GM23338 (cell line): ENCODE measurements around the gene FLT1. TPM values are rescaled to one million over a fixed set of nuclear protein-coding genes. Genes with fewer than 3 reads are reported as not detected.

Experiments used
- ATAC-seq: fragments of 200-7000 bp; cut with Tn5 transposase; 3 replicates; pipeline ENCODE4 v1.9.1; 2020
- DNase-seq: peaks from one replicate; pipeline ENCODE4 v3.0.0-alpha.2; 2015; ENCODE audit warnings: low spot score
- H2AFZ ChIP-seq: fragments of 200-600 bp; sonication (generic); 2 replicates; pipeline ENCODE4 v1.8.0; 2016; ENCODE audit warnings: antibody characterized with exemption, mild to moderate bottlenecking, moderate library complexity
- H3F3A ChIP-seq: fragments of 200-600 bp; sonication (generic); replicated peaks from 2 replicates; pipeline ENCODE4 v1.8.0; 2017; ENCODE audit warnings: antibody characterized with exemption, mixed run types, low read depth
- H3K27ac ChIP-seq: fragments of 200-600 bp; sonication (generic); 2 replicates; pipeline ENCODE4 v1.6.1; 2016; ENCODE audit warnings: low read depth
- H3K27me3 ChIP-seq: fragments of 200-600 bp; sonication (generic); 2 replicates; pipeline ENCODE4 v1.8.0; 2016; ENCODE audit warnings: mild to moderate bottlenecking, mixed run types, moderate library complexity; ENCODE audit not compliant: insufficient read depth
- H3K36me3 ChIP-seq: fragments of 200-600 bp; sonication (generic); 2 replicates; pipeline ENCODE4 v1.8.0; 2016; ENCODE audit warnings: mild to moderate bottlenecking; ENCODE audit not compliant: insufficient read depth
- H3K4me1 ChIP-seq: fragments of 200-600 bp; sonication (generic); 2 replicates; pipeline ENCODE4 v1.8.0; 2016; ENCODE audit warnings: mild to moderate bottlenecking, moderate library complexity; ENCODE audit not compliant: insufficient read depth
- H3K4me2 ChIP-seq: fragments of 200-600 bp; sonication (generic); 2 replicates; pipeline ENCODE4 v1.7.1; 2017; ENCODE audit warnings: mixed run types
- H3K4me3 ChIP-seq: fragments of 200-600 bp; sonication (generic); 2 replicates; pipeline ENCODE4 v1.6.1; 2016; ENCODE audit warnings: mixed run types
- H3K79me2 ChIP-seq: fragments of 200-600 bp; sonication (generic); replicated peaks from 2 replicates; pipeline ENCODE4 v1.8.0; 2017; ENCODE audit warnings: mild to moderate bottlenecking; ENCODE audit not compliant: insufficient read depth
- H3K9me2 ChIP-seq: fragments of 200-600 bp; sonication (generic); 2 replicates; pipeline ENCODE4 v1.8.0; 2017; ENCODE audit not compliant: insufficient read depth
- H4K20me1 ChIP-seq: fragments of 200-600 bp; sonication (generic); replicated peaks from 2 replicates; pipeline ENCODE4 v1.8.0; 2017; ENCODE audit warnings: mild to moderate bottlenecking; ENCODE audit not compliant: insufficient read depth
- H3K27ac Mint-ChIP-seq: 2 replicates; pipeline ENCODE4 v1.8.0; 2020; ENCODE audit warnings: inconsistent platforms, mild to moderate bottlenecking, moderate library complexity, mixed read lengths
- H3K27me3 Mint-ChIP-seq: 3 replicates; pipeline ENCODE4 v1.8.0; 2022; ENCODE audit warnings: low read depth, mild to moderate bottlenecking, moderate library complexity, mixed read lengths, inconsistent platforms; ENCODE audit not compliant: insufficient read depth, poor library complexity
- H3K36me3 Mint-ChIP-seq: 3 replicates; pipeline ENCODE4 v1.8.0; 2021; ENCODE audit warnings: low read depth, mild to moderate bottlenecking, inconsistent platforms, moderate library complexity, mixed read lengths
- H3K4me1 Mint-ChIP-seq: 3 replicates; pipeline ENCODE4 v1.8.0; 2020; ENCODE audit warnings: mild to moderate bottlenecking, inconsistent platforms, mixed read lengths
- H3K4me3 Mint-ChIP-seq: 3 replicates; pipeline ENCODE4 v1.8.0; 2021; ENCODE audit warnings: moderate library complexity, mild to moderate bottlenecking, inconsistent platforms, mixed read lengths
- H3K9me3 Mint-ChIP-seq: 3 replicates; pipeline ENCODE4 v1.8.0; 2020; ENCODE audit warnings: moderate library complexity, mild to moderate bottlenecking, inconsistent platforms, mixed read lengths
- CREB1 ChIP-seq: fragments of 250-450 bp; sonication (Bioruptor Pico); IDR thresholded peaks from 2 replicates; pipeline ENCODE4 v1.5.0; 2020; ENCODE audit warnings: low read depth, mild to moderate bottlenecking, moderate library complexity
- CTCF ChIP-seq, 2 experiments: fragments of 200-600 bp in 1 of 2; sonication (generic) in 1 of 2; conservative IDR thresholded peaks; 2 replicates each; pipeline versions ENCODE4 v1.5.1 to v1.6.1; 2016 to 2017; ENCODE audit warnings: antibody characterized with exemption in 2 of 2, low read depth in 2 of 2, mild to moderate bottlenecking in 2 of 2, moderate library complexity in 1 of 2
- ETS1 ChIP-seq: IDR thresholded peaks from 2 replicates; pipeline ENCODE4 v1.6.1; 2016; ENCODE audit warnings: antibody characterized with exemption
- EZH2 ChIP-seq: fragments of 200-600 bp; sonication (generic); IDR thresholded peaks from one replicate; pipeline ENCODE4 v1.8.0; 2017; ENCODE audit warnings: antibody characterized with exemption, mild to moderate bottlenecking, low read depth; ENCODE audit not compliant: unreplicated experiment
- EZH2phosphoT487 ChIP-seq: fragments of 200-600 bp; sonication (generic); IDR thresholded peaks from one replicate; pipeline ENCODE4 v1.8.1; 2018; ENCODE audit warnings: antibody characterized with exemption; ENCODE audit not compliant: unreplicated experiment
- JUNB ChIP-seq: IDR thresholded peaks from one replicate; pipeline ENCODE4 v1.6.1; 2016; ENCODE audit warnings: antibody characterized with exemption; ENCODE audit not compliant: unreplicated experiment
- NANOG ChIP-seq: IDR thresholded peaks from 2 replicates; pipeline ENCODE4 v1.6.1; 2016; ENCODE audit warnings: antibody characterized with exemption, borderline replicate concordance
- POLR2AphosphoS5 ChIP-seq: IDR thresholded peaks from 2 replicates; pipeline ENCODE4 v1.6.1; 2016; ENCODE audit warnings: antibody characterized with exemption, low read depth
- REST ChIP-seq: IDR thresholded peaks from one replicate; pipeline ENCODE4 v1.6.1; 2018; ENCODE audit warnings: antibody characterized with exemption; ENCODE audit not compliant: unreplicated experiment
- STAT1 ChIP-seq: IDR thresholded peaks from one replicate; pipeline ENCODE4 v1.6.1; 2016; ENCODE audit warnings: antibody characterized with exemption; ENCODE audit not compliant: unreplicated experiment
- ZNF114 ChIP-seq: fragments of 250-450 bp; sonication (Bioruptor Pico); IDR thresholded peaks from 2 replicates; pipeline ENCODE4 v1.5.0; 2020; ENCODE audit warnings: mild to moderate bottlenecking, moderate library complexity
- ZNF331 ChIP-seq: fragments of 250-450 bp; sonication (Bioruptor Pico); IDR thresholded peaks from 2 replicates; pipeline ENCODE4 v1.5.0; 2020; ENCODE audit warnings: low read depth, mild to moderate bottlenecking, moderate library complexity
- ZNF462 ChIP-seq: fragments of 250-450 bp; sonication (Bioruptor Pico); IDR thresholded peaks from 2 replicates; pipeline ENCODE4 v1.5.0; 2020; ENCODE audit warnings: mild to moderate bottlenecking, moderate library complexity
- polyA plus RNA-seq: library from polyadenylated mRNA; unstranded; fragments of >200 nt; fragmentation: Nextera tagmentation; extraction: Ambion mirVana; gene quantifications from 2 replicates; pipeline ENCODE4 v1.2.1, GENCODE V29; 2016
- total RNA-seq: library from RNA; depleted of rRNA; stranded (reverse); fragments of >200 nt; shearing (Covaris generic); gene quantifications from 2 replicates; pipeline ENCODE4 v1.2.3, GENCODE V29; 2014

The FLT1 gene
- total and polyA plus RNA-seq, 2 experiments from 2014 or later: 26.8 to 116 TPM

- no peak overlapping the region for H3K27ac ChIP-seq
- peaks cover 34% of the 10 kb centered on the region for H3K4me1 Mint-ChIP-seq
- no peak overlapping the region for H3K27ac Mint-ChIP-seq
- no peak overlapping the region for H3K4me3 Mint-ChIP-seq
- TF ChIP-seq CREB1: no peak
- TF ChIP-seq ZNF331 (CRISPR knock-in tag): no peak
- no peak for TF ChIP-seq JUNB
- TF ChIP-seq STAT1: no peak
- TF ChIP-seq REST: no peak
- no peak for TF ChIP-seq ZNF462 (CRISPR knock-in tag)
- no peak for TF ChIP-seq CTCF (conservative IDR thresholded peaks at IDR 0.05; ENCODE audit: low read depth in 2 of 2)
- no peak for TF ChIP-seq EZH2phosphoT487
- no peak for TF ChIP-seq EZH2
- TF ChIP-seq POLR2AphosphoS5: no peak
- TF ChIP-seq ETS1: no peak
- no peak for TF ChIP-seq NANOG
- no peak for TF ChIP-seq ZNF114
- DNase-seq (no peak), ATAC-seq (no peak)
- no peaks in the 10 kb centered on the region for H3K79me2 ChIP-seq
- H3F3A ChIP-seq: no peaks in the 10 kb centered on the region
- H3K36me3 ChIP-seq: peaks cover 15% of the 10 kb centered on the region
- peaks cover 31% of the 10 kb centered on the region for H3K36me3 Mint-ChIP-seq
- H4K20me1 ChIP-seq: no peaks in the 10 kb centered on the region
- no peaks in the 10 kb centered on the region for H3K9me2 ChIP-seq
- no peak overlapping the region for H3K4me3 ChIP-seq
- H3K4me2 ChIP-seq: no peak overlapping the region
- peaks cover 6% of the 10 kb centered on the region for H3K27me3 Mint-ChIP-seq
- peaks cover 19% of the 10 kb centered on the region for H3K4me1 ChIP-seq
- no peaks in the 10 kb centered on the region for H3K9me3 Mint-ChIP-seq
- H2AFZ ChIP-seq: no peak overlapping the region
- no peaks in the 10 kb centered on the region for H3K27me3 ChIP-seq
Observed at GRCh38 chr13:28306325-28306724, 188.6 kb downstream of the FLT1 start.
